DOHH2 (cell line): ENCODE results near the gene MAP7D3.
"Not testable (repeated sequence)": the region's sequence is repeated elsewhere in the genome, so short reads cannot be mapped to it uniquely, and the experiment has no call there.

ENCODE experiments used
- H3F3A ChIP-seq: fragments of 200-600 bp; sonication (generic), shearing (Covaris generic); 2 replicates; pipeline ENCODE4 v1.6.0; 2016; ENCODE audit warnings: antibody characterized with exemption, mild to moderate bottlenecking; ENCODE audit not compliant: control insufficient read depth, insufficient read depth
- H3K27ac ChIP-seq: fragments of 200-600 bp; sonication (generic); 2 replicates; pipeline ENCODE4 v1.5.1; 2014; ENCODE audit warnings: low read depth, mild to moderate bottlenecking, low read length, moderate library complexity
- H3K27me3 ChIP-seq: fragments of 200-600 bp; sonication (generic); 2 replicates; pipeline ENCODE4 v1.6.1; 2014; ENCODE audit warnings: mild to moderate bottlenecking, low read length, mixed read lengths; ENCODE audit not compliant: control insufficient read depth
- H3K36me3 ChIP-seq: fragments of 200-600 bp; sonication (generic); 2 replicates; pipeline ENCODE4 v1.6.1; 2014; ENCODE audit warnings: mild to moderate bottlenecking, low read length, moderate library complexity, mixed read lengths; ENCODE audit not compliant: control insufficient read depth
- H3K4me1 ChIP-seq: fragments of 200-600 bp; sonication (generic); 2 replicates; pipeline ENCODE4 v1.6.1; 2014; ENCODE audit warnings: mild to moderate bottlenecking, low read length, mixed read lengths; ENCODE audit not compliant: control insufficient read depth
- H3K4me2 ChIP-seq: fragments of 200-600 bp; sonication (generic); 2 replicates; pipeline ENCODE4 v1.6.0; 2014; ENCODE audit warnings: mild to moderate bottlenecking, low read length, moderate library complexity
- H3K4me3 ChIP-seq: fragments of 200-600 bp; sonication (generic); 2 replicates; pipeline ENCODE4 v1.5.1; 2014; ENCODE audit warnings: mild to moderate bottlenecking, low read length, mixed read lengths
- H3K79me2 ChIP-seq: fragments of 200-600 bp; sonication (generic); 2 replicates; pipeline ENCODE4 v1.6.1; 2014; ENCODE audit warnings: mild to moderate bottlenecking, low read length, mixed read lengths; ENCODE audit not compliant: control insufficient read depth
- H3K9me2 ChIP-seq: fragments of 200-600 bp; sonication (generic); replicated peaks from 2 replicates; pipeline ENCODE4 v1.6.1; 2014; ENCODE audit warnings: mild to moderate bottlenecking, low read length, mixed read lengths; ENCODE audit not compliant: control insufficient read depth
- H3K9me3 ChIP-seq: fragments of 200-600 bp; sonication (generic); 2 replicates; pipeline ENCODE4 v1.6.1; 2014; ENCODE audit warnings: antibody characterized with exemption, low read length, mixed read lengths; ENCODE audit not compliant: control insufficient read depth, insufficient read depth
- H4K20me1 ChIP-seq: fragments of 200-600 bp; sonication (generic); 2 replicates; pipeline ENCODE4 v1.6.0; 2014; ENCODE audit warnings: low read depth, mild to moderate bottlenecking, antibody characterized with exemption, low read length, moderate library complexity; ENCODE audit not compliant: control insufficient read depth, insufficient read depth
- EZH2phosphoT487 ChIP-seq: fragments of 200-600 bp; sonication (generic); IDR thresholded peaks from 2 replicates; pipeline ENCODE4 v1.6.1; 2017; ENCODE audit warnings: borderline replicate concordance, mild to moderate bottlenecking, antibody characterized with exemption, low read length, moderate library complexity, mixed read lengths
- TF ChIP-seq, protein P1 (sequence below): fragments of 200-600 bp; sonication (generic); IDR thresholded peaks from one replicate; pipeline ENCODE4 v1.5.1; 2014; ENCODE audit warnings: antibody characterized with exemption, mild to moderate bottlenecking, low read depth, low read length; ENCODE audit not compliant: poor library complexity, severe bottlenecking

Gene MAP7D3

DNA sequence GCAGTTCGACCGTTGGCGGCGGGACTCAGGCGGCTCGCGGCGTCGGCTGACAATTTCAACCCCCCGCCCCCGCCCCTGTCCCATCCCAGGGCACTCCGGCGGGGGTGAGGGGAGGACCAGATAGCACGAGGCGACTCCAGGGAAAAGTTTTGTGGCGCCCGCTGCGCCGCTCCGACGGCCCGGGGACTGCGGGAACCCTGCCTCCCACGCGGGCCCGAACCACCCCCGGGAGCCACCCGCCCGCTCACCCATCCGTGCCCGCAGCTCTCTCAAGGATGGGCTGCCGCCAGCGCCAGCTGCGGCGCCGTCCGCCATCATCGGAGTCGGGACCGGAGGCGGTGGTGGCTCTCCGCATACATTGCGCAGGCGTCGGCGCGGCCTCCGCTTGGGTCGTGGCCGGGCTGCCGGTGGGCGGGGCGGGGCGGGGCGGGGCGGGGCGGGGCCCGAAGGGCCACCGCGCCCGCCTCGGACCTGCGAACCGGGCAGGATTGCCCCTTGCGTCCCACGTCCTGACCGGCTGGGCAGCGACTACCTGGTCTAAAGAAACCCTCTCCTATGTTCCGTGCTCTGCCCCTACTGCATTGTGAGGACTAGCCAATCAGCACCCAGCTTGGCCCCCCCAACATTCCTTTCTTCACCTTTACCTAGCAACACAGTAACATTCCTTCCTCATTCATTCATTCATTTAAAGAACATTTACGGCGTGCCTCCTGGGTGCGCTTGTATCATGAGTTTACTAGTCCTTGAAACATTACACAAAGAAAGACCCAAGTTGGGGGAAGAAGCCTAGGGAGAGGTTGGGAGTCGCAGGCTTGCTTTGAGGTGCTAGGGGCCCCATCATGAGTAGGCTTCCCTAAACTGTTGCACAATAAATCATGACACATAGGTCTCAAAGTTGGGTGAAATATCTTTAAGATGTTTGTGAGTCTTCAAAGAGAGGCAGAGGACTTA lies at the start of gene MAP7D3:
Gene MAP7D3, minus strand, starts transcription at position 360 of the 951 bp plus-strand sequence. Its CDS starts 42 bp downstream, at position 318.
- H3K9me2 ChIP-seq: no peaks in the 10 kb centered on the region
- TF ChIP-seq, protein P1, sequence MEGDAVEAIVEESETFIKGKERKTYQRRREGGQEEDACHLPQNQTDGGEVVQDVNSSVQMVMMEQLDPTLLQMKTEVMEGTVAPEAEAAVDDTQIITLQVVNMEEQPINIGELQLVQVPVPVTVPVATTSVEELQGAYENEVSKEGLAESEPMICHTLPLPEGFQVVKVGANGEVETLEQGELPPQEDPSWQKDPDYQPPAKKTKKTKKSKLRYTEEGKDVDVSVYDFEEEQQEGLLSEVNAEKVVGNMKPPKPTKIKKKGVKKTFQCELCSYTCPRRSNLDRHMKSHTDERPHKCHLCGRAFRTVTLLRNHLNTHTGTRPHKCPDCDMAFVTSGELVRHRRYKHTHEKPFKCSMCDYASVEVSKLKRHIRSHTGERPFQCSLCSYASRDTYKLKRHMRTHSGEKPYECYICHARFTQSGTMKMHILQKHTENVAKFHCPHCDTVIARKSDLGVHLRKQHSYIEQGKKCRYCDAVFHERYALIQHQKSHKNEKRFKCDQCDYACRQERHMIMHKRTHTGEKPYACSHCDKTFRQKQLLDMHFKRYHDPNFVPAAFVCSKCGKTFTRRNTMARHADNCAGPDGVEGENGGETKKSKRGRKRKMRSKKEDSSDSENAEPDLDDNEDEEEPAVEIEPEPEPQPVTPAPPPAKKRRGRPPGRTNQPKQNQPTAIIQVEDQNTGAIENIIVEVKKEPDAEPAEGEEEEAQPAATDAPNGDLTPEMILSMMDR: no peak
- TF ChIP-seq EZH2phosphoT487: no peak
- no peaks in the 10 kb centered on the region for H3F3A ChIP-seq
- H3K36me3 ChIP-seq: no peaks in the 10 kb centered on the region
- H3K4me3 ChIP-seq: peak within 1 kb of the TSS; percentile 70
- H3K79me2 ChIP-seq: no peaks in the 10 kb centered on the region
- no peak within 1 kb of the TSS for H3K27ac ChIP-seq
- no peaks in the 10 kb centered on the region for H4K20me1 ChIP-seq
- H3K27me3 ChIP-seq: peaks cover 6% of the 10 kb centered on the region
- H3K9me3 ChIP-seq: no peaks in the 10 kb centered on the region
- peak within 1 kb of the TSS; percentile 60 for H3K4me2 ChIP-seq
- peaks cover 10% of the 10 kb centered on the region; the same call in 1 of the 2 replicates for H3K4me1 ChIP-seq

GRCh38 chrX:136300721-136301120 lies 49.5 kb upstream of the MAP7D3 start, which contains the start of gene ADGRG4:
Gene ADGRG4, plus strand, starts transcription at chrX:136300963. Its CDS starts 7,815 bp downstream, at chrX:136308778.
- not testable (repeated sequence) for H3F3A ChIP-seq, H3K36me3 ChIP-seq, H3K27me3 ChIP-seq, H3K4me1 ChIP-seq, H3K4me2 ChIP-seq, H3K27ac ChIP-seq, H3K9me2 ChIP-seq, H3K4me3 ChIP-seq, H4K20me1 ChIP-seq, H3K9me3 ChIP-seq, H3K79me2 ChIP-seq

DNA sequence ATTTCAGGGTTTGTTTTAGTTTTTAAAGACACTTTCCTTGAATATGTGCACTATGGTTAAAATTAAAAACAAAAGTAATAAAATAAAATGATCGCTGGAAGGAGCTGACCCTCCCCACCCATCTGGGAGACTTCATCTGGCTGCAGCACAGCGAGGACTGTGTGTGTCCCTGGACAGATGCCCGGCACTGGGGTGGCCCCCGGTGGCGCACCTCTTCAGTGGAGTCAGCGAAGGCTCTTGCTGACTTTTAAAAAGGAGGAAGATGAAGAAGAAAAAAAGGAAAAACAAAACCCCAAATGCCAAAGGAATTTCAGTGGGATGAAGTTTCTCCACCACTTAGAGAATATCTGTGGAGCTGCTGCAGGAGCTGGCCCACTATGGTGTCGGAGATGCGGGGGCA lies 44.2 kb upstream of the MAP7D3 start:
- TF ChIP-seq, protein P1: no peak
- TF ChIP-seq EZH2phosphoT487: no peak
- H3K4me3 ChIP-seq: no peak overlapping the region
- no peaks in the 10 kb centered on the region for H4K20me1 ChIP-seq
- no peaks in the 10 kb centered on the region for H3K9me2 ChIP-seq
- no peaks in the 10 kb centered on the region for H3K27me3 ChIP-seq
- H3K4me2 ChIP-seq: no peak overlapping the region
- H3K4me1 ChIP-seq: no peaks in the 10 kb centered on the region
- no peaks in the 10 kb centered on the region for H3K36me3 ChIP-seq
- H3F3A ChIP-seq: no peaks in the 10 kb centered on the region
- H3K79me2 ChIP-seq: no peaks in the 10 kb centered on the region
- no peaks in the 10 kb centered on the region for H3K9me3 ChIP-seq
- no peak overlapping the region for H3K27ac ChIP-seq

DNA sequence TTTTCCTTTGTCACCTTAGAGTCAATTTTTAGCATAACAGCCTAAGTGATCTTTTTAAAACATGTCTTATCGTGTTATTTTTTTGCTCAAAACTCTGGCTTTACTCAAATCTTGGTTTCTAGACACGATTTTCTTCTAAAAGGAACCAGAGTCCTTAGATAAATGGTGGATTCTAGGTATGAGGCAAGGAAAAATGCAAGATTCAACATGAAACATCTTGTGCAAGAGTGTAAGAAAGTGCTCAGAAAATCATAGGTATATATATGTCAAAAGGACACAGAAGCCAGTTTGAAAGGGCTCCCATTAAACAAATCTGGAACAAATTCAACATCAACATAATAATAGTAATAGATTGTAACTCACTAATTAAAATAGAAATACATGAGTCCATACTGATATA lies 41.5 kb upstream of the MAP7D3 start:
- no peaks in the 10 kb centered on the region for H3K79me2 ChIP-seq
- no peaks in the 10 kb centered on the region for H3F3A ChIP-seq
- H3K9me3 ChIP-seq: no peaks in the 10 kb centered on the region
- H3K27me3 ChIP-seq: no peaks in the 10 kb centered on the region
- no peak overlapping the region for H3K27ac ChIP-seq
- H3K4me1 ChIP-seq: no peaks in the 10 kb centered on the region
- TF ChIP-seq, protein P1: no peak
- TF ChIP-seq EZH2phosphoT487: no peak
- no peak overlapping the region for H3K4me2 ChIP-seq
- no peaks in the 10 kb centered on the region for H3K9me2 ChIP-seq
- H3K36me3 ChIP-seq: no peaks in the 10 kb centered on the region
- no peaks in the 10 kb centered on the region for H4K20me1 ChIP-seq
- H3K4me3 ChIP-seq: no peak overlapping the region
